Measurements from ENCODE around the gene C1QTNF2.

Gene C1QTNF2, protein sequence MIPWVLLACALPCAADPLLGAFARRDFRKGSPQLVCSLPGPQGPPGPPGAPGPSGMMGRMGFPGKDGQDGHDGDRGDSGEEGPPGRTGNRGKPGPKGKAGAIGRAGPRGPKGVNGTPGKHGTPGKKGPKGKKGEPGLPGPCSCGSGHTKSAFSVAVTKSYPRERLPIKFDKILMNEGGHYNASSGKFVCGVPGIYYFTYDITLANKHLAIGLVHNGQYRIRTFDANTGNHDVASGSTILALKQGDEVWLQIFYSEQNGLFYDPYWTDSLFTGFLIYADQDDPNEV

DNA sequence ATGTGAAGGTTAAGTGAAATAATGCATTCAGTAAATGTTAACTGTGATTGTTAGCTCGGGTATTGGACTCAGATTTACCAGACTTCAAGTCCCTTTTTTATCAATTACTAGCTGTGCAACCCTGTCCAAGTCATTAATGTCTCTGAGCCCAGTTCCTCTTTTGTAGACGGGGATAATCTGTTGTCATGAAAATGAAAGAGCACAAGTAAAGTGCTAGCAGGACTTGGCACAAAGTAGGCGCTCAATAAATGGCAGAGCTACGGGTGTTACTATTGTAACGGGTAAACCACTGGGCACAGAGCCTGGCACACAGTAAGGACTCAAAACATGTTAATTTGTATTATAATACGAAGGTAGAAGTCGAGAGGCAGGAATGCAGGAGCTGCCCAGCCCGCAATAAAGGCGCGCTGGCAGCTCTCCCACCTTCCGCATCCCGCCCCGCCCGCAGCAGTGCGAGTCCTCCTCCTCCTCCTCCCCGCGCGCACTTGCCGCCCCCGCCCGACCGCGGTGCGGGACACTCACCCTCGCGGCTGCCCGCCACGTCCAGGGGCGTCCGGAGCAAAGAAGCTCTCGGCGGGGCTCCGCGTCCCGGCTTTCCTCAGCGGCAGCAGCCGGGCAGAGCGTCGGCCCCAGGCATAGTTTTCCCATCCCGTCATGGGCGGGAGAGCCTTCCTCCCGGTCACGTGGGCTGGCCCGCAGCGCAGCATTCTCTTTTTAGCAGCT lies at the start of gene C1QTNF2:
TSS of gene C1QTNF2 (minus strand) at position 637 of the 723 bp plus-strand sequence. CDS start 15,615 bp downstream, outside the sequence.
- DNase-seq (ENCODE audit: low spot score) = peak; percentile 79

DNA sequence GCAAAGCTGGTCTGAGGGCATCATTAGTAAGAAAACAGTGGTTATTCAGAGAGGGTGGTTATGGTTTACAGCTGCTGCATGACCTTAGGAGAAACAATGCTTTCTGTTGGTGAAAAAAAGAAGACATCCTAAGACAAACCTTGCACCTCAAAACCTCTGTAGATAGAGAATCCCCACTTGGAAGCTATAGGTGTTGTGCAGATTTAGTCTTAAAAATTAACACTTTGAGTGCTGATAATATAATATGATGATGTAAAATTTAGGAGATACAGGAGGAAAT lies 49.8 kb upstream of the C1QTNF2 start:
- DNase-seq (ENCODE audit: low spot score) = no peak

DNA sequence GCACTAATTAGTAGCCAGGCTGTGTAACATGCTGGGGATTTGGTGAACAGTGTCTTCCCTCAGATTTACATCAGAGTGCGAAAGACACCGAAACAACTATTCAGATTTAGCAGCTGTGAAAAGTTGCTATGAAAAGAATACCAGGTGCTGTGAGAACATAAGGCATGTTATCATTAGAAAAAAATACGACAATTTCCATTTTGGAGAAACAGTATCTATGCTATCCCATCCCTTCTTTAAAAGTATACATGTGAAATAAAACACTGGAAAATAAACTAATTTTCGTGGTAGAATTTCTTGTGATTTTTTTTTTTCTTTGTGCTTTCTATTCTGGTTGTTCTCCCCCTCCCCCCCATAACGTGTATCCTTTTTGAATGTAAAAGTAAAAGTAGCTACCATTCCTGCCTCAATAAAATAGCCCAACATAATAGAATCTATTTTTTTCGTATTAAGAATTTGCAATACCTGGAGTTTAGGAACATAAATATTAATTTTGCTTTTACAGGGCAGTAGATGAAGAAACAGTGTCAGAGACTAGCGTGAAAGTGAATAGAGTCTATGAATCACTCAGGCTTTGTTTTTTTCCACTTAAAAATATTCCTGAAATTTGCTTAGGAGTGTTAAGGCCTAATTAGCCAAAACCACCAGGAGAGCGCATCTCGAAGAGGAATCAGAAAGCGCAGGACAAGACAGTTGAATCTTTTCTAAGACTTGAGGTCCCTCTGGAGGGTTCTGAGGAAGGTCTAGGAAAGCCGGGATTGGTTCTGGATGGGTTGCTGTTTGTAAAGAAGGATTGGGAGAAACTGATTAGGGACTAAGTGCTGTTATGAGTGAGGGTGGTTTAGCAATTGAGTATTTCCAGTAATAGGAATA lies 49.3 kb upstream of the C1QTNF2 start:
- DNase-seq (ENCODE audit: low spot score) = no peak

DNA sequence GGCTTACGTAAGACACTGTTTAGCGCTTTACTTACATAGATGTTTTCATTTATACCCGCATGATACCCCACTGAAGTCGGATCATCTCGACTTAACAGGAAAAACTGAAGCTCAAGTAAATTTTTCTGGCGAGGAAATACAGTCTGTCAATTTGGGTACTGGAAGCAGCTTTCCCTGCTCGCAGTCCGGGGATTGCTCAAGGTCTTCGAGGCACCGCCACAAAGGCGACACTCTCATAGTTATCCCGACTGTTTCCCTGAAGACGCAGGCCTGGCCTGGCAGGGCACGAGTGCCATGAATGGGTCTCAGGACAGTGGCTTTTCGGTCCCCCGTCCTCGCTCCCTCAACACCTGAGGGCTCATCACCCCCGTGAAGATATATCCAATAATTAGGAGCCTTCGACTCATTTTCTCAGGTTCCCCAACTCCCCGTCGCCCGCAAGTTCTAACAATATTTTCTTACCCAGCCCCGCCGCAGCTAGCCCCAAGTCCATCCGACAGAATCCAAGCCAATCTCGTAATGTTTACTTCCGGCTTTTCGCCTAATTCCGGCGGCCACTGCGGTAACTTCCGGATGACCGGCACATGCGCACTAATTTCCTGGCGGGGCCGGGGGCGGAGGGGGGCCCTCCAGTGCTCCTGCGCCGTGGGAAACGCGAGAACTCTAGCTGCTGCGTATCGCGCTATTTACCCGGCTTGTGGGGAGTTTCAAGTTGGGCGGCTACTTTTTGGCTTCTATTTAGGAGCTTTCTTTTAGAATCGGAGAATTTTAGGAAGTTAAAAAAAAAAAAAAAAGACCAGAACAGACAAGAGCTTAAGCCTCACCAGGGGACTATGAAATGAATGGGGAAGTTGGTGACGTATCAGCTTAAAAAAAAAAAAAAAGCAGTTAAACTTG lies 48.4 kb upstream of the C1QTNF2 start, which contains the start of gene SLU7:
TSS of gene SLU7 (minus strand) at position 521 of the 897 bp plus-strand sequence. CDS start 3,787 bp downstream, outside the sequence.
- peak; percentile 89 for DNase-seq (ENCODE audit: low spot score)

DNA sequence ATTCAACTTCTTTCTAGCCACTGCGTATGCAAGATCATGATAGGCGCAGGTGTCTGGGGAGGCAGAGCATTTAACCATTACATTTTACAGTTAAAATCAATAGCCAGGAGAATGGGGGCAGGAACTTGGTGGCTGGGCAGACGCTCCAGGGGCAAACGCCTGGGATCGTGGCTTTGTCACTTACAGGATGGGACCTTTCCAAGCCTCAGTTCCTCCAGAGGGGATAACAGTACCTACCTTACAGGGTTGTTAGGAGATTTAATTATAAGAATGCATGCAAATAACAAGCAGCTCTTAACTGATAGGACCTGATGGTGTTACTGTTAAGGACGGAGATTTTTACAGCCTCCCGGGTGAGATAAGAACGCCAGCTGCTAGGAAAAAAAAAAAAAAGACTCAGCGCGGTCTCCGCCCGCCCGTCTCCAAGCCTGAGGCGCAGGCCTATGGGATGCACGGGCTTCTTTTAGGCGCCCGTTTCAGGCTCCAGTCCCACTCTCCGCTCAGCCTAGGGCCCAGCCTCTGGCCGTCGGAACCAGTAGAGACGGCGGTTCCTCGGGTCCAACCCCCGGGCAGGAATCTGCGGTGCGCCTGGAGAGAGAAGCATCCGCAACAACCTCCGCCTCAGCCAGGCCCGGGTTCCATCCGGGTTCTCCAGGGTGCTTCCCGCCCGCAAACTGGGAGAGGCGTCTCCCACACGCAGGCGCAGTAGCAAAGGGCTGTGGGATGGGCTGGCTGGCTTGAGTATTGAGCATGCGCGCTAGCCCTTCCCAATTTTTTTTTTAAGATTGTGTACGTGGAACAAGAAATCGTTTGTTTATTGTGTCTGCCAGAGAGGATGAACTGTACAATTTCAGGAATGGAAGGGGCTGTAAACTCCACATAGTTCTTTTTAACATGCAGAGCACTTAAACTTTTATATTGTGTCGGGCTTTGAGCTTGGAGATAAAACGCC lies 29.3 kb upstream of the C1QTNF2 start, which contains the start of gene FAM200C:
TSS of gene FAM200C (minus strand) at position 653 of the 952 bp plus-strand sequence. CDS start 4,564 bp downstream, outside the sequence.
- peak; percentile 97 for DNase-seq (ENCODE audit: low spot score)

DNA sequence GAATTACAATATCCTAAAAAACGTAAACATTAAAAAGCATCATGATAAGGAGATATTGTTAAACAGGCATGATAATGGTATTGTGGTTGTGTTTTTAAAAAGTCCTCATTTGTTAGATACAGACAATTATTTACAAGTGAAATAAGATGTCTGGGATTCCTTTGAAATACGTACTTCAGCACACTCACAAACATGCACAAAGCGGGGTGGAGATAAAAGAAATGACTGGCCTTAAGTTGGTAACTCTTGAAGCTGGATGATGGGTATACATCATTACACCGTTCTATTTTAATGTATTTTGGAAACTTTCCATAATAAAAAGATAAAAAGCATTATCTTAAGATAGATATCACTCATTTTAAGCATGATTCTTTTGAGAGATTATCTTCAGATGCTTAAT lies 28.4 kb upstream of the C1QTNF2 start:
- no peak for DNase-seq (ENCODE audit: low spot score)

DNA sequence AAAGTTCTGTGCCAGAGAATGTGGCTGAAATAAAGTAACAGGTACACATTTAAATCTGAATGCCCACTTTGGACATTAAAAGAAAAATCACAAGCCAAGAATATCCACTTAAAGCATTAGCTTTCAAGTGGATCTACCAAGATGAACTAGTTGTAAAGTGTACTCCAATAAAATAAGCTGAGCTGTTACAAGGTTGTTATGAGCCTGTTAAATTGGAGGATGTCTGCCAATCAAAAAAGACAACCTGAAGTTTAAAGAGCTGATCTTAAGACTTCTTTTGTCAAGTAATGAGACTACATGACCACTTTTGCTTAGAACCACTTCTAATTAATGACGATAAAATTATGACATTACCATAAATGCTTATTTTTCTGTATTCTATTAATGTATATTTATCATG lies 27.1 kb upstream of the C1QTNF2 start:
- no peak for DNase-seq (ENCODE audit: low spot score)

DNA sequence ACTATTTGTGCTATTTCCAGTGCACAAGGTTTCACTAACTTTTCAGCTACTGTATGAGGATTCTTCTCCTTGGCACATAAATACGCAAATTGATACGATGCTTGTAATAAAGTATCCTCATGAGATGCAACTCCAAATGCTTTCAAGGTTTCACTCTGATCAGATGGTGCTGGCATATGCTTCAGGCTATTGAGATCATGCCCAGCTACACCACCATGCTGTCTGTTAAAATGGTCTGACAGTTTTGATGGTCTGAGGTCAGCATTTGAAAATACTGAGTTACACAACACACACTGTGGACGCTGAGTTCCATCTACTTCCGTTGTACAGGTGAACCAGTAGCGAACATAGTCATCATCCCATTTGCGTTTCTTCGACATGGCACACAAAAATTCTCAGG lies 24.7 kb upstream of the C1QTNF2 start:
- no peak for DNase-seq (ENCODE audit: low spot score)

DNA sequence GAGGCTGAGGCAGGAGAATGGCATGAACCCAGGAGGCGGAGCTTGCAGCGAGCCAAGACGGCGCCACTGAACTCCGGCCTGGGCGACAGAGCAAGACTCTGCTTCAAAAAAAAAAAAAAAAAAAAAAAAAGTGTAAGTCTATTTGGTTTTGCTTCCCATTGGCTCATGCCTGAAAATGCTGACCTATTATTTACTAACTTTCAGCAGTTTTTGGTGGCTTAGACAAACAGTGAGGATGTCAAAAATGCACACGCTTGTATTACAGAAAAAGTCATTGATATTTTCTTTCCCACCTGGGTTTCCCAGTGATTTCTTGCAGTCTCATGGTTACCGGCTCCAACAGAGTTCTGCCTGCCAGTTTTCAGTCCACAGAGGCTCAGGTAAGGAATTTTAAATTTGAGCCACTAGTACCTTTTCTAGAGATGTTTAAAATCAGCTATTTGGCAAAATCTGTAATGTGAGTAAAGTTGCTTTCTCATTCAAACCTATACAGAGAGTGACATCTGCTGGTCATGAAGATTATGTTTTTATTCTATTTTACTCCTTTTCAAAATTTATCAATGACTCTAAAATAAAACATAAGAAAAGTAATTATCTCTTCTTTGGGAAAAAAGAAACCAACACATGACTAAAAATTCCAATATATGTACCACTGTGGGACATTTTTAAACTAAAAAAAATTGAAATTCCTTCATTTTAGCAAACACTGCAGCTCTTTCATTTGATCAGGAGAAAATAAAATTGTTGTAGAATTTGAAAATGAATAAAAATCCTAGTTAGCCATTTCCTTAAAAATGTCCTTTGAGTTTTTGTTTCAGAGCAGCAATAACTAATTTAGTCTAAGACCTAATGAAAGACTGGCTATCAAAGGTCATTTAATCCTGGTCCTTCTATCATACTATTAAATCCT lies 20.6 kb upstream of the C1QTNF2 start:
- DNase-seq (ENCODE audit: low spot score) = no peak

DNA sequence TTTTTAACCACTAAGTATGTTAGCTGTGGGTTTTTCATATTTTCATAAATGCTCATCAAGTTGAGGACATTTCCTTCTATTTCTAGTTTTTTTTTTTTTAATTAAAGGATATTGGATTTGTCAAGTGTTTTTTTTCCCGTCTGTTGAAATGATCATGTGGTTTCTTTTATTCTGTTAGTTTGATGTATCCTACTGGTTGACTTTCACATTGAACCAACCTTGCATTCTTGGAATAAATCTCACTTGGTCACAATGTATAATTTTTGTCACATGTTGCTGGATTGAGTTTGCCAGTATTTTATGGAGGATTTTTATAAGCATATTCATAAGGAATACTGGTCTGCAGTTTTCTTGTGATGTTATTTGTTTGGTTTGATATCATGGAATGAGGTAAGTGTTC lies 17.0 kb upstream of the C1QTNF2 start:
- no peak for DNase-seq (ENCODE audit: low spot score)

DNA sequence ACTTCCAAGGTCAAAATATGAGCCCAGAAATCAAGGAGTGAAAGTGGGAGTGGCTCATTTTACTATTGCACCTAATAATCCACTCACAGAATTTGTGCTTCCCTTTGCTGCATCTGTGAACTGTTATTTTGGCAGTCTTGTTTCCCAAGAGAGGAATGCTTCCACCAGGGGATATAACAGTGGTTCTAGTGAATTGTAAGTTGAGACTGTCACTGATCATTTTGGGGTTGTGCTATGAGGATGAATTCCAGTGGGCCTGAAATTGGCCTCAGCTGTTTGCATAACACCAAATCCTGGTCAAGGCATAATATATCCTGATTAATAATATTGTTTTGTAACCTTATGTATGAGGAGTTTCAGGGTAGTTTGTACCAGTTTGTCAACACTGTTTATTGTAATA lies 15.1 kb upstream of the C1QTNF2 start:
- no peak for DNase-seq (ENCODE audit: low spot score)

DNA sequence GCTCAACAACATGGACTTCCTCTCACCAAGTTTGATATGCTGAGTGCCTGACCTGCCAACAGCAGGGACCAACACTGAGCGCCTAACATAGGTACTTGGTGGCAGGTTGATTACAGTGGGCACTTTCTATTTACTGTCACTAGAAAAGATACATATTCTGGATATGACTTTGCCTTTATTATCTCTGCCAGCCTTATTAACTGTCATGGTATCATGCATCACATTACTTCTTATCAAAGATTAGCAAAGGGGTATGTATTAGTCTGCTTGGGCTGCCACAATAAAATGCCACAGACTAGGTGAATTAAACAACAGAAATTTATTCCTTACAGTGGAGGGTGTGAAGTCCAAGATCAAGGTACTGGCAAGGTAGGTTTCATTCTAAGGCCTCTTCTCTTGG lies 14.3 kb upstream of the C1QTNF2 start:
- no peak for DNase-seq (ENCODE audit: low spot score)

DNA sequence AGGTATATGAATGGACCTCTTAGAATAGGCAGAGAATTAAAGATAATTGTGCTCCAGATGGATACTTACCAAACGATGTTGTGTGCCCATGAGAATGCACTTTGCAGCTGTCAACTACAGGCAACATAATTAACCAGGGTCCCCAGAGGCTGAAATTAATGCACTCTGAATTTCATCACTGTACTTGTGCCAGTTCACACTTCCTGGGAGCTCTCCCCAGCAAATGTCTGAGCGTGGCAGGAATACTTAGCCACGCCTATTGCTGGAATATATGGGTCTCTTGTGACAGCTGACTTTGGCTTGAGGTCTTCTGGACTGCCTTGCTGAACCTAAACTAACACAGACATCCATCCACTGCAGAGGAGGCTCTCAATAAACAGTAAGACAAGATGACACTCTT lies 11.9 kb upstream of the C1QTNF2 start:
- DNase-seq (ENCODE audit: low spot score) = no peak

DNA sequence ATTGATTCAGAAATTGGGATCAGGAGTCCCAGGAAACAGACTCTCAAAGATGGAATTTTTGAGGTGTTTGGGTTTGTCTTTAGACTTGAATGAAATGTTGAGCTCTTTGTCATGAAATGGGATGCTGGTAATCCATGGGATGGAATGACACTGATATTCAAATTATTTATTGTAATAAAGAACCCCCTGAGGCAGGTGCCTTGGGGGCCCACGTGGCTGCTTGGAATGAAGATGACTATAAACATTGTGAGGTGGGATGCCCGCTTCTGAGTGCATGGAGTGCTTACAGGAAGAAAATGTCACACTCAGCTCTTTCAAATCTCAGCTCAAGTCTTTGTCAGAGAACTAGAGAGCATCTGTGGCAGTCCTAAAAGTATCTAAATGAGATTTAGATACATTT lies 9.6 kb upstream of the C1QTNF2 start:
- DNase-seq (ENCODE audit: low spot score) = no peak

DNA sequence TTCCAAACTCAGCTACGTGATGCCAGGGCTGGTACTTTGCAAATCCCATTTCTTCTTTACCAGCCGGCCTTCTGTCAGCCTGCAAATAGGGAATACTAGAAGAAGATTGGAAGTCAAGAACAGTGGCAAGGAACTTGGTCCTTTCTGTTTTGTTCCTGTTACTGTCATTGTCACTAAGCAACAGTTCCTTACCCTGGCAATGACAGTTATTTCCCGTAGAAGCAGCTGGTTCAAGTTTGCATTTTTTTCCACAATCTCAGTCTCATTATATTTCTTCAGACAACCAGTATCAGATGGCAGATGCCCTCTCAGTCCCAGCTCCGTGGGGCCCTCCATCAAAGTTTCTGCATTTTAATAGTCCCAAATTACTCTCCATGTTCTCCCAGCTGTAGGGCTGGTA lies 9.1 kb upstream of the C1QTNF2 start:
- no peak for DNase-seq (ENCODE audit: low spot score)

DNA sequence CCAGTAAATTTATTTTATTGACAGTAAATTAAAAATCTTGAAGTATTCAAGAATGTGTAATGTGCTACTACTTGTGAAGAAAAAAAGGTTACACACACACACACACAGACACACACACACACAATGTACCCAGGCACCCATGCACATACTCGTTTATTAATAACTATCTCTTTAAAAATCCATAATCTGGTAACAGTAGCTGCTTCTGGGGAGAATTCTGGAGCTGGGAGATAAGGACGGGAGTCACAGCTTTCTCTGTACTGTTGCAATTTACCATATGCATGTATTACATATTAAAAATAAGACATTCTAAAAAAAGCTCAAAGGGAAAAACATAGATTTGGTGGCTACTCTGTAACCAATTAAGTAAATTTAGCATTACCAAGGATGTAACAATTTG lies 7.9 kb upstream of the C1QTNF2 start:
- no peak for DNase-seq (ENCODE audit: low spot score)

DNA sequence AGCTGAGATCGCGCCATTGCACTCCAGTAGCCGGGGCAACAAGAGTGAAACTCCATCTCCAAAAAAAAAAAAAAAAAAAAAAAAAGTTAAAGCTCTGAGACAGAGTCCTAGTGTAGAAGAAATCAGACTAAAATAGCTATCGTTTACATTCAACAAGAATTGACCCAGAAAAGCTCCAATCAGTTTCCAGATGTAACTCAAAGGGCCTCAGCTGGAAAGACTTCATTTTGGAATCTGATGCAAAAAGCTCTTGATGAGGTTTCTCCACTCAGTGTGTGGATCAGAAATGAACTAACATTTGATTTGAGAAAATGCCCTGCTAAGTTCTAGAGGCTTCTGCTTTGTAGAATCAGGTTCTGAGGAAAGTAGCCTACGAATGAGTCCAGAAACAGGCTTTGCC lies 7.2 kb upstream of the C1QTNF2 start:
- DNase-seq (ENCODE audit: low spot score) = no peak

DNA sequence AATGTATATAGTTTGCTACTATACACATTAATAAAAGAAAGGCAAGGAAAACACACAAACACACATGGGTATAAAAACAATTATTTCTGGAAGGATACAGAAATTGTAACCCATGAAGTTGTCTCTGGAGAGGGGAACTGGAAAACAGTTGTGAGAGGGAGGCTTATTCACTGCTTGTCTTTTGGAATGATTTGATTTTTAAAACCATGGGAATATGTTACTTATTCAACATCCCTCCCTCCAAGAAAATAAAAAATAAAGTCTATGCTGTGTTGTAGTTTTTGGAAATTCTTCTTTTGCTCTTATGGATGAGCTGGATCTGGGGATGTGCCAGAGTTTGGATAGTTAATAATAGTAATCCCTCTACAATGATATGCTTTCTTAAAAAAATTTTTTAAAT lies 6.0 kb upstream of the C1QTNF2 start:
- no peak for DNase-seq (ENCODE audit: low spot score)

DNA sequence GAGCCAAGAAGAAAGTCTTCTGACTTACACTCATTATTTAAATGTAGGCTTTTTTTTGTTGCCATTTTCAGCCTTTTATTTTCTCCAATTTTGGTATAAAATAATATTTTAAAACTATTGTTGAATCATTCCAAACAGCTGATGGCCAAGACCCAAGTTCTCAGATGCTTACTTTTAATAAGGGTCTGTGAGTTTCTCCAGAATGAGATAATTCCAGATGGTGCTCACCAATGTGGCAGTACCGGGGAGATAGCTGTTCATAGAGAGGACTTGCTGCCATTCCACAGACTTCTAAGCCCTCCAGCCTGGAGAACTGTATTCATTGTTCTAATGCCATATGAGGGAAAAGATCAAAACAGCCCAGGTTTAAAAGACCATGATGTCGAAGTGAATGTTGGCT lies 5.3 kb upstream of the C1QTNF2 start:
- no peak for DNase-seq (ENCODE audit: low spot score)

Measured in hepatic stellate cell (primary cell).